ENCODE results near the gene TNFRSF18.
"Not testable (repeated sequence)": the region's sequence is repeated elsewhere in the genome, so short reads cannot be mapped to it uniquely, and the experiment has no call there.

Gene TNFRSF18

DNA sequence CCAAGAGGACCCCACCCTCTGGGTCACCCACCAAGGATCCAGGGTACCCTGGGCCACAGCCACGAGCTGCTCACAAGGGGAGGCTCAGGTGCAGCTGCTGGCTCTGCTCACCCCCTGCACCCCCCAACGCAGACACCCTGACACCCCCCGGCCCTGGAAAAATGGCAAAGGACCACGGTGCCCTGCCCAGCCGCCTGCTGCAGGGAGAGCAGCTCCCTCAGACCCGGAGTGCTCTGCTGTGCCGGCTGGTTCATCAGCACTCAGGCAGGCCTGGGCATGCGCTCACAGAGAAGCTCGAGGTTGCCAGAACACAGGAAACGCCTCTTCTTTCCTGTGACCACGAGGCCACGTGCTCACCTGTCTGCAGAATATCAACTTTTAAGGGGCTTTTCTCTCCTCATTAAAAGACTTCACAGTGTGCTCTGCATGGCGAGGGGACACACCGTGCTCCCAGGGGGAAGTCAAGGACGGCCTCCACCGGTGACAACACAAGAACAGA is 44.4 kb upstream of the TNFRSF18 start:
- H3K4me3 ChIP-seq (ENCODE audit: low read depth, low read length), result no peak overlapping the region
- TF ChIP-seq, protein P1, sequence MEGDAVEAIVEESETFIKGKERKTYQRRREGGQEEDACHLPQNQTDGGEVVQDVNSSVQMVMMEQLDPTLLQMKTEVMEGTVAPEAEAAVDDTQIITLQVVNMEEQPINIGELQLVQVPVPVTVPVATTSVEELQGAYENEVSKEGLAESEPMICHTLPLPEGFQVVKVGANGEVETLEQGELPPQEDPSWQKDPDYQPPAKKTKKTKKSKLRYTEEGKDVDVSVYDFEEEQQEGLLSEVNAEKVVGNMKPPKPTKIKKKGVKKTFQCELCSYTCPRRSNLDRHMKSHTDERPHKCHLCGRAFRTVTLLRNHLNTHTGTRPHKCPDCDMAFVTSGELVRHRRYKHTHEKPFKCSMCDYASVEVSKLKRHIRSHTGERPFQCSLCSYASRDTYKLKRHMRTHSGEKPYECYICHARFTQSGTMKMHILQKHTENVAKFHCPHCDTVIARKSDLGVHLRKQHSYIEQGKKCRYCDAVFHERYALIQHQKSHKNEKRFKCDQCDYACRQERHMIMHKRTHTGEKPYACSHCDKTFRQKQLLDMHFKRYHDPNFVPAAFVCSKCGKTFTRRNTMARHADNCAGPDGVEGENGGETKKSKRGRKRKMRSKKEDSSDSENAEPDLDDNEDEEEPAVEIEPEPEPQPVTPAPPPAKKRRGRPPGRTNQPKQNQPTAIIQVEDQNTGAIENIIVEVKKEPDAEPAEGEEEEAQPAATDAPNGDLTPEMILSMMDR (IDR thresholded peaks at IDR 0.05; ENCODE audit: low read depth, low read length, missing control alignments), result no peak
- DNase-seq (ENCODE audit: low read depth), result peak; percentile 39

DNA sequence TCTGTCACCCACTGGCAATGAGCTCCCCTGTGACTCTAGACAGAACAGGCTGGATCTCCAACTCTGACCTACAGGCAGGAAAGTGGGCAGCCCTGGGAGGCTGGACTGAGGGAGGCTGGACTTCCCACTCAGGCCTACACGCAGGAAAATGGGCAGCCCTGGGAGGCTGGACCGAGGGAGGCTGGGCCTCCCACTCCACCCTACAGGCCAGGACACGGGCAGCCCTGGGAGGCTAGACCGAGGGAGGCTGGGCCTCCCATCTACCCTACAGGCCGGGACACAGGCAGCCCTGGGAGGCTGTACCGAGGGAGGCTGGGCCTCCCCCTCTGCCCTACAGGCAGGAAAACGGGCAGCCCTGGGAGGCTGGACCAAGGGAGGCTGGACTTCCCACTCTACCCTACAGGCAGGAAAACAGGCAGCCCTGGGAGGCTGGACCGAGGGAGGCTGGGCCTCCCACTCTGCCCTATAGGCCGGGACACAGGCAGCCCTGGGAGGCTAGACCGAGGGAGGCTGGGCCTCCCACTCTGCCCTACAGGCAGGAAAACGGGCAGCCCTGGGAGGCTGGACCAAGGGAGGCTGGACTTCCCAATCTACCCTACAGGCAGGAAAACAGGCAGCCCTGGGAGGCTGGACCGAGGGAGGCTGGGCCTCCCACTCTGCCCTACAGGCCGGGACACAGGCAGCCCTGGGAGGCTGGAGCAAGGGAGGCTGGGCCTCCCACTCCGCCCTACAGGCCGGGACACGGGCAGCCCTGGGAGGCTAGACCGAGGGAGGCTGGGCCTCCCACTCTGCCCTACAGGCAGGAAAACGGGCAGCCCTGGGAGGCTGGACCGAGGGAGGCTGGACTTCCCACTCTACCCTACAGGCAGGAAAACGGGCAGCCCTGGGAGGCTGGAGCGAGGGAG is 41.9 kb upstream of the TNFRSF18 start:
- not testable (repeated sequence) for DNase-seq (ENCODE audit: low read depth)

GRCh38 chr1:1247341-1247913 is 41.0 kb upstream of the TNFRSF18 start:
- H3K4me3 ChIP-seq (ENCODE audit: low read depth, low read length), result no peak overlapping the region
- DNase-seq (ENCODE audit: low read depth), result no peak
- TF ChIP-seq, protein P1 (IDR thresholded peaks at IDR 0.05; ENCODE audit: low read depth, low read length, missing control alignments), result no peak

More for the DNA sequence above, 41.9 kb upstream of the TNFRSF18 start:
- H3K4me3 ChIP-seq (ENCODE audit: low read depth, low read length), result not testable (repeated sequence)

GRCh38 chr1:1246577-1247340 is 40.4 kb upstream of the TNFRSF18 start, which contains the start of gene C1QTNF12:
Gene C1QTNF12 (minus strand): TSS chr1:1246722. CDS start chr1:1246690, 32 bp downstream.
- DNase-seq (ENCODE audit: low read depth), result no peak
- H3K4me3 ChIP-seq (ENCODE audit: low read depth, low read length), result no peak within 1 kb of the TSS
- TF ChIP-seq, protein P1 (IDR thresholded peaks at IDR 0.05; ENCODE audit: low read depth, low read length, missing control alignments), result no peak

- no peak overlapping the region for H3K4me3 ChIP-seq (ENCODE audit: low read depth, low read length)
- DNase-seq (ENCODE audit: low read depth), result no peak
- TF ChIP-seq, protein P1 (IDR thresholded peaks at IDR 0.05; ENCODE audit: low read depth, low read length, missing control alignments), result no peak
Measured at GRCh38 chr1:1245817-1246576, 39.6 kb upstream of the TNFRSF18 start.

- no peak for DNase-seq (ENCODE audit: low read depth)
- no peak overlapping the region for H3K4me3 ChIP-seq (ENCODE audit: low read depth, low read length)
- TF ChIP-seq, protein P1 (IDR thresholded peaks at IDR 0.05; ENCODE audit: low read depth, low read length, missing control alignments), result no peak
Measured at GRCh38 chr1:1245178-1245816, 38.9 kb upstream of the TNFRSF18 start.

Measured in GM12864 (cell line).